Measurements from ENCODE around the gene SYTL2. TPM values are rescaled to one million over a fixed set of nuclear protein-coding genes. Genes with fewer than 3 reads are reported as not detected.

The SYTL2 gene
- total RNA-seq, 1 experiment from 2014 or later: 132 TPM

DNA sequence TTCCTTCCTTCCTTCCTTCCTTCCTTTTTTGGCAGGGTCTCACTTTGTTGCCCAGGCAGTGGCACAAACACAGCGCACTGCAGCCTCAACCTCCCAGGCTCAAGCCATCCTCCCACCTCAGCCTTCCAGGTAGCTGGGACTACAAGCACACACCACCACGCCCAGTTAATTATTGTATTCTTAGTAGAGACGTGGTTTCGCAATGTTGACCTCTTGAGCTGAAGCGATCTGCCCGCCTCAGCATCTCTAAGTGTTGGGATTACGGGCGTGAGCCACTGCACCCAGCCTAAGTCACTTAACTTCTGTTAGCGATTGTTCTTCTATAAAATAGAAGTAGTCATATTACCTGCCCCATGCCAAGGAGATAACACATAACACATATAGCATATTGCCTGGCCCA lies 2.8 kb upstream of the SYTL2 start:
- in situ Hi-C loops (cut with HindIII; ENCODE audit: low pct_unique_long_range_greater_than_20kb, low sequenced_read_pairs): no loop called here
- CTCF ChIA-PET: no interaction called here
- no peaks in the 10 kb centered on the region for H3K27me3 ChIP-seq (ENCODE audit: control insufficient read depth, insufficient read depth, low read length)
- intact Hi-C loops (cut with micrococcal nuclease; ENCODE audit: unreplicated experiment): no loop called here
- POLR2A ChIA-PET: no interaction called here
- peaks cover 11% of the 10 kb centered on the region for H3K4me1 ChIP-seq (ENCODE audit: control insufficient read depth, insufficient read depth, low read length)
- BruUV-seq (replicated peaks): no TSS peak
- no peak overlapping the region for H3K4me3 ChIP-seq (ENCODE audit: low read depth in 2 of 2, low read length in 2 of 2)
- DNase-seq (ENCODE audit: low read depth, low spot score) (no peak), ATAC-seq (no peak)
- no peaks in the 10 kb centered on the region for H3K36me3 ChIP-seq (ENCODE audit: control insufficient read depth, insufficient read depth, low read length)
- H3K27ac ChIP-seq (ENCODE audit: low read length): no peak overlapping the region
- H3K9me3 ChIP-seq (ENCODE audit: control insufficient read depth, insufficient read depth, low read depth, low read length): no peaks in the 10 kb centered on the region
- TF ChIP-seq, protein P1, sequence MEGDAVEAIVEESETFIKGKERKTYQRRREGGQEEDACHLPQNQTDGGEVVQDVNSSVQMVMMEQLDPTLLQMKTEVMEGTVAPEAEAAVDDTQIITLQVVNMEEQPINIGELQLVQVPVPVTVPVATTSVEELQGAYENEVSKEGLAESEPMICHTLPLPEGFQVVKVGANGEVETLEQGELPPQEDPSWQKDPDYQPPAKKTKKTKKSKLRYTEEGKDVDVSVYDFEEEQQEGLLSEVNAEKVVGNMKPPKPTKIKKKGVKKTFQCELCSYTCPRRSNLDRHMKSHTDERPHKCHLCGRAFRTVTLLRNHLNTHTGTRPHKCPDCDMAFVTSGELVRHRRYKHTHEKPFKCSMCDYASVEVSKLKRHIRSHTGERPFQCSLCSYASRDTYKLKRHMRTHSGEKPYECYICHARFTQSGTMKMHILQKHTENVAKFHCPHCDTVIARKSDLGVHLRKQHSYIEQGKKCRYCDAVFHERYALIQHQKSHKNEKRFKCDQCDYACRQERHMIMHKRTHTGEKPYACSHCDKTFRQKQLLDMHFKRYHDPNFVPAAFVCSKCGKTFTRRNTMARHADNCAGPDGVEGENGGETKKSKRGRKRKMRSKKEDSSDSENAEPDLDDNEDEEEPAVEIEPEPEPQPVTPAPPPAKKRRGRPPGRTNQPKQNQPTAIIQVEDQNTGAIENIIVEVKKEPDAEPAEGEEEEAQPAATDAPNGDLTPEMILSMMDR (IDR thresholded peaks at IDR 0.05): no peak
- TF ChIP-seq SIN3A (IDR thresholded peaks at IDR 0.05; ENCODE audit: borderline replicate concordance, insufficient read depth, low read depth, low read length): no peak
- TF ChIP-seq, protein P2, sequence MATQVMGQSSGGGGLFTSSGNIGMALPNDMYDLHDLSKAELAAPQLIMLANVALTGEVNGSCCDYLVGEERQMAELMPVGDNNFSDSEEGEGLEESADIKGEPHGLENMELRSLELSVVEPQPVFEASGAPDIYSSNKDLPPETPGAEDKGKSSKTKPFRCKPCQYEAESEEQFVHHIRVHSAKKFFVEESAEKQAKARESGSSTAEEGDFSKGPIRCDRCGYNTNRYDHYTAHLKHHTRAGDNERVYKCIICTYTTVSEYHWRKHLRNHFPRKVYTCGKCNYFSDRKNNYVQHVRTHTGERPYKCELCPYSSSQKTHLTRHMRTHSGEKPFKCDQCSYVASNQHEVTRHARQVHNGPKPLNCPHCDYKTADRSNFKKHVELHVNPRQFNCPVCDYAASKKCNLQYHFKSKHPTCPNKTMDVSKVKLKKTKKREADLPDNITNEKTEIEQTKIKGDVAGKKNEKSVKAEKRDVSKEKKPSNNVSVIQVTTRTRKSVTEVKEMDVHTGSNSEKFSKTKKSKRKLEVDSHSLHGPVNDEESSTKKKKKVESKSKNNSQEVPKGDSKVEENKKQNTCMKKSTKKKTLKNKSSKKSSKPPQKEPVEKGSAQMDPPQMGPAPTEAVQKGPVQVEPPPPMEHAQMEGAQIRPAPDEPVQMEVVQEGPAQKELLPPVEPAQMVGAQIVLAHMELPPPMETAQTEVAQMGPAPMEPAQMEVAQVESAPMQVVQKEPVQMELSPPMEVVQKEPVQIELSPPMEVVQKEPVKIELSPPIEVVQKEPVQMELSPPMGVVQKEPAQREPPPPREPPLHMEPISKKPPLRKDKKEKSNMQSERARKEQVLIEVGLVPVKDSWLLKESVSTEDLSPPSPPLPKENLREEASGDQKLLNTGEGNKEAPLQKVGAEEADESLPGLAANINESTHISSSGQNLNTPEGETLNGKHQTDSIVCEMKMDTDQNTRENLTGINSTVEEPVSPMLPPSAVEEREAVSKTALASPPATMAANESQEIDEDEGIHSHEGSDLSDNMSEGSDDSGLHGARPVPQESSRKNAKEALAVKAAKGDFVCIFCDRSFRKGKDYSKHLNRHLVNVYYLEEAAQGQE (IDR thresholded peaks at IDR 0.05; ENCODE audit: insufficient read depth in 1 of 2, low read depth in 2 of 2, low read length in 1 of 2): no peak

DNA sequence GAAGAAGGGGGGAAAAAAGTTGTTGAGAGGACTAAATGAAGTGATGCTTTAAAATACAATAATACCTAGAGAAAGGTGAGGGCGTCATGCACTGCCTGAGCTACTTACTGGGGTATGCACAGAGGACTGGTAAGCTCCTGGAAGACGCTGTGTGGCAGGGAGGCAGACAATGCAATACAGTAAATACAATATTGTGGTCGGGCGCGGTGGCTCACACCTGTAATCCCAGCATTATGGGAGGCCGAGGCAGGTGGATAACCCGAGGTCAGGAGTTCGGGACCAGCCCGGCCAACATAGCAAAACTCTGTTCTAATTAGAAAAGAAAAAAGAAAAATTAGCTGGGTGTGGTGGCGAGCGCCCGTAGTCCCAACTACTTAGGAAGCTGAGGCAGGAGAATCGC lies 683 bp upstream of the SYTL2 start:
- Histone ChIP-seq H3K36me3 (ENCODE audit: control insufficient read depth, insufficient read depth, low read length) (no peaks in the 10 kb centered on the region), H3K4me3 (ENCODE audit: low read depth in 2 of 2, low read length in 2 of 2) (peak overlapping the region; percentile 67 to 68), H3K4me1 (ENCODE audit: control insufficient read depth, insufficient read depth, low read length) (peaks cover 31% of the 10 kb centered on the region), H3K27ac (ENCODE audit: low read length) (peak overlapping the region; percentile 83), H3K27me3 (ENCODE audit: control insufficient read depth, insufficient read depth, low read length) (no peaks in the 10 kb centered on the region), H3K9me3 (ENCODE audit: control insufficient read depth, insufficient read depth, low read depth, low read length) (no peaks in the 10 kb centered on the region)
- ATAC-seq (no peak), DNase-seq (ENCODE audit: low read depth, low spot score) (no peak)
- TF ChIP-seq POLR2AphosphoS5 (IDR thresholded peaks at IDR 0.05; ENCODE audit: low read depth, low read length) (no peak), TCF7L2 (IDR thresholded peaks at IDR 0.05; ENCODE audit: low read depth, low read length) (no peak), SIN3A (IDR thresholded peaks at IDR 0.05; ENCODE audit: borderline replicate concordance, insufficient read depth, low read depth, low read length) (no peak)
- TF ChIP-seq, protein P1 (IDR thresholded peaks at IDR 0.05): no peak
- TF ChIP-seq, protein P2 (IDR thresholded peaks at IDR 0.05; ENCODE audit: insufficient read depth in 1 of 2, low read depth in 2 of 2, low read length in 1 of 2): no peak
- in situ Hi-C loops (cut with HindIII; ENCODE audit: low pct_unique_long_range_greater_than_20kb, low sequenced_read_pairs): no loop called here
- ChIA-PET CTCF (no interaction called here), POLR2A (interaction anchor here (0.5 kb wide), 1 partner anchor 207 kb away, joined by 3 read pairs; no protein-coding TSS in a partner anchor)
- intact Hi-C loops (cut with micrococcal nuclease; ENCODE audit: unreplicated experiment): no loop called here
- no TSS peak for BruUV-seq (replicated peaks)

Data from Panc1 (cell line).